ENCODE measurements around the gene ZDHHC7. TPM values are rescaled to one million over a fixed set of nuclear protein-coding genes. Genes with fewer than 3 reads are reported as not detected.

Gene ZDHHC7
- total and polyA plus RNA-seq, 9 of the 15 experiments (the other 6 are each of a cell fraction or from before 2014, with no cell fraction given): 1.7 to 49.7 (median 37.4) TPM

DNA sequence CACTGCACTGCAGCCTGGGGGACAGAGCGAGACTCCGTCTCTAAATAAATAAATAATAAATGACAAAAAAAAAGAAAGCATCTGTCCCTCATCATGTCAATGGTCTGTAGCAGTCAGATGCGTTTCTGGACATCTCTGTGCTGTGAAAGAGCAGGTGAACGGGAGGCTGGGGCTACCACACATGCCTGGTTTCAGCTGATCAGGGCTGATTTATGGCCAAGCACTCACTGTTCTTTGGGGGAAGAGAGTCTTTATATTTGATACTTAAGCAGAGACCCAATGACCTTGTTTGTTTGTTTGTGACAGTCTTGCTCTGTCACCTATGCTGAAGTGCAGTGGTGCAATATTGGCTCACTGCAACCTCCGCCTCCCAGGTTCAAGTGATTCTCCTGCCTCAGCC is 33.7 kb upstream of the ZDHHC7 start:
- no peak overlapping the region for H2AFZ ChIP-seq (ENCODE audit: low read depth, low read length)
- WGBS (ENCODE audit: insufficient coverage, low coverage, missing lambda C conversion rate): 87% methylated on average over 5 of the region's 5 CpGs
- H3K4me3 ChIP-seq: no peak overlapping the region
- BruUV-seq (replicated peaks): no TSS peak
- no peaks in the 10 kb centered on the region for H4K20me1 ChIP-seq (replicated peaks; ENCODE audit: control insufficient read depth, insufficient read depth, low read length)
- in situ Hi-C loops (cut with MboI): no loop called here
- H3K9ac ChIP-seq (ENCODE audit: insufficient read depth in 1 of 2, low read depth in 2 of 2, low read length in 2 of 2): no peak overlapping the region
- no peak for ATAC-seq
- ChIA-PET POLR2A (interaction anchor here (0.6 kb wide), 1 partner anchor 114 kb away, joined by 3 read pairs; no protein-coding TSS in a partner anchor), CTCF (ENCODE audit: low intra/inter-chr PET ratio) (no interaction called here)
- H3K9me3 ChIP-seq (replicated peaks; ENCODE audit: control insufficient read depth, insufficient read depth, low read depth, low read length): no peaks in the 10 kb centered on the region
- H3K27ac ChIP-seq (ENCODE audit: extremely low read depth, low read depth, low read length): no peak overlapping the region
- H3K27me3 ChIP-seq (ENCODE audit: control insufficient read depth in 2 of 2, insufficient read depth in 2 of 2, low read length in 2 of 2): no peaks in the 10 kb centered on the region
- intact Hi-C loops (cut with micrococcal nuclease): no loop called here
- 0 out of 2 replicates have a peak, but pooled peaks have one; percentile 5 for TF ChIP-seq TCF3 (CRISPR knock-in tag; IDR thresholded peaks at IDR 0.05)
- TF ChIP-seq MEIS2 (IDR thresholded peaks at IDR 0.05; ENCODE audit: partially characterized antibody): peak; percentile 79
- TF ChIP-seq LARP7 (IDR thresholded peaks at IDR 0.05): no peak
- TF ChIP-seq, protein P1, sequence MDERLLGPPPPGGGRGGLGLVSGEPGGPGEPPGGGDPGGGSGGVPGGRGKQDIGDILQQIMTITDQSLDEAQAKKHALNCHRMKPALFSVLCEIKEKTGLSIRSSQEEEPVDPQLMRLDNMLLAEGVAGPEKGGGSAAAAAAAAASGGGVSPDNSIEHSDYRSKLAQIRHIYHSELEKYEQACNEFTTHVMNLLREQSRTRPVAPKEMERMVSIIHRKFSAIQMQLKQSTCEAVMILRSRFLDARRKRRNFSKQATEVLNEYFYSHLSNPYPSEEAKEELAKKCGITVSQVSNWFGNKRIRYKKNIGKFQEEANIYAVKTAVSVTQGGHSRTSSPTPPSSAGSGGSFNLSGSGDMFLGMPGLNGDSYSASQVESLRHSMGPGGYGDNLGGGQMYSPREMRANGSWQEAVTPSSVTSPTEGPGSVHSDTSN (CRISPR knock-in tag; IDR thresholded peaks at IDR 0.05; ENCODE audit: low read depth): no peak
- TF ChIP-seq, protein P1 (tag; conservative IDR thresholded peaks at IDR 0.05; ENCODE audit: low read depth): peak; percentile 29; the same call in 1 of the 2 replicates
- TF ChIP-seq, protein P2, sequence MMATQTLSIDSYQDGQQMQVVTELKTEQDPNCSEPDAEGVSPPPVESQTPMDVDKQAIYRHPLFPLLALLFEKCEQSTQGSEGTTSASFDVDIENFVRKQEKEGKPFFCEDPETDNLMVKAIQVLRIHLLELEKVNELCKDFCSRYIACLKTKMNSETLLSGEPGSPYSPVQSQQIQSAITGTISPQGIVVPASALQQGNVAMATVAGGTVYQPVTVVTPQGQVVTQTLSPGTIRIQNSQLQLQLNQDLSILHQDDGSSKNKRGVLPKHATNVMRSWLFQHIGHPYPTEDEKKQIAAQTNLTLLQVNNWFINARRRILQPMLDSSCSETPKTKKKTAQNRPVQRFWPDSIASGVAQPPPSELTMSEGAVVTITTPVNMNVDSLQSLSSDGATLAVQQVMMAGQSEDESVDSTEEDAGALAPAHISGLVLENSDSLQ (IDR thresholded peaks at IDR 0.05): peak; percentile 53
- 0 out of 2 replicates have a peak, but pooled peaks have one; percentile 23 for TF ChIP-seq ETV5 (CRISPR knock-in tag; IDR thresholded peaks at IDR 0.05; ENCODE audit: low read depth)
- TF ChIP-seq, protein P3, sequence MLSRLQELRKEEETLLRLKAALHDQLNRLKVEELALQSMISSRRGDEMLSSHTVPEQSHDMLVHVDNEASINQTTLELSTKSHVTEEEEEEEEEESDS (CRISPR knock-in tag; IDR thresholded peaks at IDR 0.05): no peak
- peaks cover 2% of the 10 kb centered on the region; the same call in 2 of the 3 replicates for H3K36me3 ChIP-seq (ENCODE audit: control insufficient read depth, insufficient read depth, low read length)
- no peak overlapping the region for H3K4me2 ChIP-seq (ENCODE audit: insufficient read depth, low read length)
- peaks cover 44% of the 10 kb centered on the region for H3K79me2 ChIP-seq (ENCODE audit: control insufficient read depth, insufficient read depth, low read length)
- FAIRE-seq: no peak
- no peak for DNase-seq (ENCODE audit: extremely low read depth in 1 of 4, low spot score in 3 of 4)
- H3K4me1 ChIP-seq (replicated peaks in 1 of 2; ENCODE audit: control insufficient read depth in 2 of 2, insufficient read depth in 2 of 2, low read length in 2 of 2): peaks cover 51 to 61% of the 10 kb centered on the region in 2 experiments
- peaks cover 4% of the 10 kb centered on the region for H3K9me1 ChIP-seq (ENCODE audit: control insufficient read depth, insufficient read depth, low read length)

Measured in K562 (cell line).